ENCODE data around the gene RBM15B.
"Not testable (repeated sequence)": the region's sequence is repeated elsewhere in the genome, so short reads cannot be mapped to it uniquely, and the experiment has no call there.

RBM15B gene

GRCh38 chr3:51391075-51391565, at the start of gene RBM15B:
RBM15B (plus strand) TSS chr3:51391285; CDS start chr3:51391400, 115 bp downstream.
- ATAC-seq = peak; percentile 92 to 97

- no peak for ATAC-seq
Measured at GRCh38 chr3:51343918-51344687, 47.0 kb upstream of the RBM15B start.

GRCh38 chr3:51350751-51351150, 40.3 kb upstream of the RBM15B start:
- ATAC-seq = no peak

- ATAC-seq = no peak
Measured at GRCh38 chr3:51353131-51353530, 38.0 kb upstream of the RBM15B start.

GRCh38 chr3:51353691-51354090, 37.4 kb upstream of the RBM15B start:
- no peak for ATAC-seq

GRCh38 chr3:51354172-51354571, 36.9 kb upstream of the RBM15B start:
- no peak for ATAC-seq

- ATAC-seq = no peak
Measured at GRCh38 chr3:51354731-51355615, 36.1 kb upstream of the RBM15B start.

GRCh38 chr3:51355891-51356578, 35.0 kb upstream of the RBM15B start:
- ATAC-seq = no peak

- no peak for ATAC-seq
Measured at GRCh38 chr3:51357856-51358255, 33.2 kb upstream of the RBM15B start.

- no peak for ATAC-seq
Measured at GRCh38 chr3:51358981-51359380, 32.1 kb upstream of the RBM15B start.

- ATAC-seq = no peak
Measured at GRCh38 chr3:51360806-51361205, 30.3 kb upstream of the RBM15B start.

GRCh38 chr3:51361746-51362145, 29.3 kb upstream of the RBM15B start:
- no peak for ATAC-seq

GRCh38 chr3:51362476-51362875, 28.6 kb upstream of the RBM15B start:
- no peak for ATAC-seq

GRCh38 chr3:51368276-51368675, 22.8 kb upstream of the RBM15B start:
- ATAC-seq = not testable (repeated sequence)

- ATAC-seq = no peak
Measured at GRCh38 chr3:51371943-51372557, 19.0 kb upstream of the RBM15B start.

- ATAC-seq = no peak
Measured at GRCh38 chr3:51373658-51374421, 17.2 kb upstream of the RBM15B start.

- ATAC-seq = no peak
Measured at GRCh38 chr3:51374456-51374855, 16.6 kb upstream of the RBM15B start.

GRCh38 chr3:51375136-51375535, 15.9 kb upstream of the RBM15B start:
- no peak for ATAC-seq

GRCh38 chr3:51375571-51375970, 15.5 kb upstream of the RBM15B start:
- no peak for ATAC-seq

- ATAC-seq = no peak
Measured at GRCh38 chr3:51378065-51378464, 13.0 kb upstream of the RBM15B start.

- no peak for ATAC-seq
Measured at GRCh38 chr3:51378726-51379125, 12.4 kb upstream of the RBM15B start.

GRCh38 chr3:51379301-51379700, 11.8 kb upstream of the RBM15B start:
- ATAC-seq = no peak
